HEK293T (cell line): ENCODE results near the gene TNRC6C.

ENCODE experiments used
- ARNT ChIP-seq: fragments of 450-650 bp; IDR thresholded peaks from 2 replicates; pipeline ENCODE4 v1.6.1; 2017; ENCODE audit warnings: mild to moderate bottlenecking
- BHLHE40 ChIP-seq: fragments of 450-650 bp; IDR thresholded peaks from 2 replicates; pipeline ENCODE4 v1.6.1; 2016; ENCODE audit warnings: mild to moderate bottlenecking, moderate library complexity, borderline replicate concordance
- CTBP1 ChIP-seq: fragments of 450-650 bp; IDR thresholded peaks from 2 replicates; pipeline ENCODE4 v1.6.1; 2016; ENCODE audit warnings: borderline replicate concordance
- FOXK2 ChIP-seq: fragments of 450-650 bp; IDR thresholded peaks from 2 replicates; pipeline ENCODE4 v1.6.1; 2016; ENCODE audit warnings: mild to moderate bottlenecking
- FOXM1 ChIP-seq: fragments of 450-650 bp; IDR thresholded peaks from 2 replicates; pipeline ENCODE4 v1.6.1; 2017; ENCODE audit warnings: mild to moderate bottlenecking, borderline replicate concordance
- SP1 ChIP-seq: fragments of 450-650 bp; IDR thresholded peaks from 2 replicates; pipeline ENCODE4 v1.6.1; 2017
- TF ChIP-seq, protein P1 (sequence below): fragments of 450-650 bp; IDR thresholded peaks from 2 replicates; pipeline ENCODE4 v1.6.1; 2016

DNA sequence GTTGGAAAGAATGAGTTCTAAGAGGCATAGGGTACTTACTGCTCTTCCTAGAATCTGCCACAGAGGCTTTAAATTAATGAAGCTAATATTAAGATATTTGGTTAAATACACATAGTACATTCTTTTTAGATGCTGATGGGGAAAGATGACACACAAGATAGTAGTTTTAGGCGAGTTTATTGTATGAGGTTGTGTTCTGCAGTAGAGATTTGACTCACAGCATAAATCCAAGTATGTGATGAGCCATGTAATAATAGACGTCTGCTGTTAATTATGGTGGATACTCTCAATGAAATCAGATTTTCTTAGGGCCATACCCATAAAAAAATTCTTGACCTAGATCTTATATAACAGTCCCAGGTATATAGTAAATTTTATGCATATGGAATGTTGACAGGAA is 8.0 kb downstream of the TNRC6C start:
- TF ChIP-seq SP1 (no peak), BHLHE40 (no peak), FOXK2 (no peak), FOXM1 (no peak), CTBP1 (no peak), ARNT (no peak)
- TF ChIP-seq, protein P1, sequence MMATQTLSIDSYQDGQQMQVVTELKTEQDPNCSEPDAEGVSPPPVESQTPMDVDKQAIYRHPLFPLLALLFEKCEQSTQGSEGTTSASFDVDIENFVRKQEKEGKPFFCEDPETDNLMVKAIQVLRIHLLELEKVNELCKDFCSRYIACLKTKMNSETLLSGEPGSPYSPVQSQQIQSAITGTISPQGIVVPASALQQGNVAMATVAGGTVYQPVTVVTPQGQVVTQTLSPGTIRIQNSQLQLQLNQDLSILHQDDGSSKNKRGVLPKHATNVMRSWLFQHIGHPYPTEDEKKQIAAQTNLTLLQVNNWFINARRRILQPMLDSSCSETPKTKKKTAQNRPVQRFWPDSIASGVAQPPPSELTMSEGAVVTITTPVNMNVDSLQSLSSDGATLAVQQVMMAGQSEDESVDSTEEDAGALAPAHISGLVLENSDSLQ, result no peak
